ENCODE data around the gene IL23R. TPM values are rescaled to one million over a fixed set of nuclear protein-coding genes. Genes with fewer than 3 reads are reported as not detected.

Gene IL23R
- total RNA-seq, 4 donors from 2014 or later: under 0.01 to 0.22 TPM; not detected in 2

GRCh38 chr1:67171574-67171955, 5.3 kb downstream of the IL23R start:
- no peak overlapping the region for H3K27ac ChIP-seq
- no peaks in the 10 kb centered on the region for H3K9me3 ChIP-seq
- H3K4me1 ChIP-seq: peaks cover 0 to 6% (median 0%) of the 10 kb centered on the region in 3 donors
- H3K36me3 ChIP-seq: no peaks in the 10 kb centered on the region
- TF ChIP-seq POLR2A (IDR thresholded peaks at IDR 0.05): no peak
- no peak for TF ChIP-seq CTCF (IDR thresholded peaks at IDR 0.05)
- no peaks in the 10 kb centered on the region for H3K27me3 ChIP-seq
- H3K4me3 ChIP-seq: no peak overlapping the region
- WGBS, 2 donors: 67 to 78% methylated on average over 2 of the region's 2 CpGs
- intact Hi-C loops (cut with DNase I): no loop called here
- no peak for DNase-seq

- Histone ChIP-seq H3K36me3 (no peaks in the 10 kb centered on the region), H3K4me3 (no peak overlapping the region), H3K9me3 (no peaks in the 10 kb centered on the region), H3K27me3 (no peaks in the 10 kb centered on the region), H3K27ac (no peak overlapping the region), H3K4me1 (peaks cover 0 to 6% (median 0%) of the 10 kb centered on the region in 3 donors)
- 62 to 75% methylated on average over 1 of the region's 1 CpG for WGBS, 2 donors
- no peak for TF ChIP-seq CTCF (IDR thresholded peaks at IDR 0.05)
- no peak for TF ChIP-seq POLR2A (IDR thresholded peaks at IDR 0.05)
- no peak for DNase-seq
- intact Hi-C loops (cut with DNase I): no loop called here
These were observed 5.7 kb downstream of the IL23R start for GRCh38 chr1:67171978-67172377.

GRCh38 chr1:67173988-67174387, 7.7 kb downstream of the IL23R start:
- Histone ChIP-seq H3K4me1 (peaks cover 0 to 6% (median 0%) of the 10 kb centered on the region in 3 donors), H3K27me3 (no peaks in the 10 kb centered on the region), H3K9me3 (no peaks in the 10 kb centered on the region), H3K4me3 (no peak overlapping the region), H3K36me3 (no peaks in the 10 kb centered on the region), H3K27ac (no peak overlapping the region)
- DNase-seq: no peak
- no peak for TF ChIP-seq CTCF (IDR thresholded peaks at IDR 0.05)
- no peak for TF ChIP-seq POLR2A (IDR thresholded peaks at IDR 0.05)
- intact Hi-C loops (cut with DNase I): no loop called here

GRCh38 chr1:67174716-67175284, 8.5 kb downstream of the IL23R start:
- Histone ChIP-seq H3K36me3 (no peaks in the 10 kb centered on the region), H3K9me3 (no peaks in the 10 kb centered on the region), H3K4me1 (peaks cover 0 to 4% (median 0%) of the 10 kb centered on the region in 3 donors), H3K27ac (no peak overlapping the region), H3K4me3 (no peak overlapping the region), H3K27me3 (no peaks in the 10 kb centered on the region)
- WGBS, 2 donors: 64 to 92% methylated on average over 2 of the region's 2 CpGs
- no peak for DNase-seq
- TF ChIP-seq POLR2A (IDR thresholded peaks at IDR 0.05) (no peak), CTCF (IDR thresholded peaks at IDR 0.05) (no peak)
- intact Hi-C loops (cut with DNase I): no loop called here

GRCh38 chr1:67175530-67176087, 9.4 kb downstream of the IL23R start:
- no peak for DNase-seq
- Histone ChIP-seq H3K27ac (no peak overlapping the region), H3K36me3 (no peaks in the 10 kb centered on the region), H3K9me3 (no peaks in the 10 kb centered on the region), H3K4me1 (no peaks in the 10 kb centered on the region), H3K4me3 (no peak overlapping the region), H3K27me3 (no peaks in the 10 kb centered on the region)
- intact Hi-C loops (cut with DNase I): no loop called here
- 63 to 71% methylated on average over 3 of the region's 3 CpGs for WGBS, 2 donors
- TF ChIP-seq CTCF (IDR thresholded peaks at IDR 0.05) (no peak), POLR2A (IDR thresholded peaks at IDR 0.05) (no peak)
